ENCODE data around the gene LHX8.
"Not testable (repeated sequence)": the region's sequence is repeated elsewhere in the genome, so short reads cannot be mapped to it uniquely, and the experiment has no call there.

DNA sequence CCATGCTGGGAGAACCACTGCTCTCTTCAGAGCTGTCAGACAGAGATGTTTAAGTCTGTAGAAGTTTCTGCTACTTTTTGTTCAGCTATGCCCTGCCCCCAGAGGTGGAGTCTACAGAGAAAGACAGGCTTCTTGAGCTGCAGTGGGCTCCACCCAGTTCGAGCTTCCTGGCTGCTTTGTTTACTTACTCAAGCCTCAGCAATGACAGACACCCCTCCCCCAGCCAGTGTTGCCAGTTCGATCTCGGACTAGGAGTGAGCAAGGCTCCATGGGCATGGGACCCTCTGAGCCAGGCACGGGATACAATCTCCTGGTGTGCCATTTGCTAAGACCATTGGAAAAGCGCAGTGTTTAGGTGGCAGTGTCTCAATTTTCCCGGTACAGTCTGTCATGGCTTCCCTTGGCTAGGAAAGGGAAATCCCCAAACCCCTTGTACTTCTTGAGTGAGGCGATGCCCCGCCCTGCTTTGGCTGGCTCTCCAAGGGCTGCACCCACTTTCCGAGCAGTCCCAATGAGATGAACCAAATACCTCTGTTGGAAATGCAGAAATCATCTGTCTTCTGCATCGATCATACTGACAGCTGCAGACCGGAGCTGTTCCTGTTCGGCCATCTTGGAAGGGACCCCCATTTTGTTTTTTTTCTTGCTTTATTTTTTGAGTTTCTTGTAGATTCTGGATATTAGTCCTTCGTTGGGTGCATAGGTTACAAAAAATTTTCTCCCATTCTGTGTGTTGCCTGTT, 47.2 kb downstream of the LHX8 start:
- not testable (repeated sequence) for TF ChIP-seq EZH2 (IDR thresholded peaks at IDR 0.05; ENCODE audit: borderline replicate concordance, low read depth, low read length, poor library complexity, severe bottlenecking)
- TF ChIP-seq, protein P1, sequence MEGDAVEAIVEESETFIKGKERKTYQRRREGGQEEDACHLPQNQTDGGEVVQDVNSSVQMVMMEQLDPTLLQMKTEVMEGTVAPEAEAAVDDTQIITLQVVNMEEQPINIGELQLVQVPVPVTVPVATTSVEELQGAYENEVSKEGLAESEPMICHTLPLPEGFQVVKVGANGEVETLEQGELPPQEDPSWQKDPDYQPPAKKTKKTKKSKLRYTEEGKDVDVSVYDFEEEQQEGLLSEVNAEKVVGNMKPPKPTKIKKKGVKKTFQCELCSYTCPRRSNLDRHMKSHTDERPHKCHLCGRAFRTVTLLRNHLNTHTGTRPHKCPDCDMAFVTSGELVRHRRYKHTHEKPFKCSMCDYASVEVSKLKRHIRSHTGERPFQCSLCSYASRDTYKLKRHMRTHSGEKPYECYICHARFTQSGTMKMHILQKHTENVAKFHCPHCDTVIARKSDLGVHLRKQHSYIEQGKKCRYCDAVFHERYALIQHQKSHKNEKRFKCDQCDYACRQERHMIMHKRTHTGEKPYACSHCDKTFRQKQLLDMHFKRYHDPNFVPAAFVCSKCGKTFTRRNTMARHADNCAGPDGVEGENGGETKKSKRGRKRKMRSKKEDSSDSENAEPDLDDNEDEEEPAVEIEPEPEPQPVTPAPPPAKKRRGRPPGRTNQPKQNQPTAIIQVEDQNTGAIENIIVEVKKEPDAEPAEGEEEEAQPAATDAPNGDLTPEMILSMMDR (conservative IDR thresholded peaks at IDR 0.05; ENCODE audit: low read depth, low read length), result not testable (repeated sequence)
